NCI-H2171 (cell line): ENCODE measurements around the gene EFCAB10.

Experiments
- DNase-seq: peaks from one replicate; lab custom pipeline; 2025; lab: John Stamatoyannopoulos, UW

Gene EFCAB10

GRCh38 chr7:105581066-105581811 is at the start of gene EFCAB10:
TSS of gene EFCAB10 (minus strand) at chr7:105581493. CDS start at chr7:105581463, 30 bp downstream.
- peak; percentile 85 for DNase-seq

DNA sequence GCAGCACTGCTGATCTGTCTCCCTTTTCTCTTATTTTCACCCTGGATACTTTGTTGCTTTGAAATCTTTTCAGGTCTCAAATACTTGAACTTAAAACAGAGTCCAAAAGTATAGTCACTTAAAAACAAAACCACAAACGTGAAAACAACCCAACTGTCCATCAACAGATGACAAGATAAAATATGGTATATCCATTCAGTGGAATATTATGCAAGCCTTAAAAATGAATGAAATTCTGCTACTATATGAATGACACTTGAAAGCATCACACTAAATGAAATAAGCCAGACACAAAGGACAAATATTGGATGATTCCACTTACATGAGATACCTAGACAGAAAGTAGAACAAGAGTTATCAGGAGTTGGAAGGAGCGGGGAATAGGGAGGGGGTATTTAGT is 44.7 kb upstream of the EFCAB10 start:
- no peak for DNase-seq

- DNase-seq, result no peak
These were observed 42.6 kb upstream of the EFCAB10 start for GRCh38 chr7:105623906-105624305.

DNA sequence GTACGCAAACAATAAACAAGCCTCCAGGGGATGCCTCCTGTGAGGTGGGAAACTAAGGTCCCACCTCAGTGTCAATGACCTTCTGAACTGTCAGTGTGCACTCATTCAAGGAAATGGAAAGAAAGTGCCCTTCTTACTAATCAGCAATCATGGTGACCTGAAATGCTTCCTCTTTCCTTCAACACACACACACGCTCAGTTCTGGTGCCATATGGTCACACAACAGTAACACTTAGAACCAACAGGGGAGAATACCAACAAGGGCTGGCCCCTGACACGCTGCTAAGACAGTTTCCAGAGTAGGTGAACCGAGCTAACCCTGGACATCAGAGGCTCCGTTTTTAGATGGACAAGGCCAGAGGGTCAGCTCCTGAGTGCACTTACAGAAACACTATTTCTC is 42.1 kb upstream of the EFCAB10 start:
- no peak for DNase-seq

GRCh38 chr7:105622106-105622731 is 40.9 kb upstream of the EFCAB10 start:
- DNase-seq, result no peak

DNA sequence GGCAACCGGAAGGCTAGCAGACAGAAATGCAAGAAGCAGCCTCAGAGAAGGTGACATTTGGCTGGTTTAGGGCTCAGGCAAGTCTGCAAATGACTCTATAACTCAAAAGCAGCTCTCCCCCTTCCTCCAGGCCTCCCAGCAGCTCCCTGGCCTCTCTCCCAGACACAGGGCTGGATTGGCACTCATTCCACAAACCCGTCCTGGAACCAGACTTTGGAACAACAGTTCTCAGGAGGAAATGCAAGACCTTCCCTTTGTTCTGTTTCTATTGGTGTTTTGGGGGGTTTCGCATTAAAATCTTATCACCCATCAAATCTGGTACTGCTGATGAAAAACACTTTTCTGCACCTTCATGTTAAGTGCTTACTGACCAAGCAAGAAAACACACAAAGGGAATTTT is 40.3 kb upstream of the EFCAB10 start:
- DNase-seq, result no peak

DNA sequence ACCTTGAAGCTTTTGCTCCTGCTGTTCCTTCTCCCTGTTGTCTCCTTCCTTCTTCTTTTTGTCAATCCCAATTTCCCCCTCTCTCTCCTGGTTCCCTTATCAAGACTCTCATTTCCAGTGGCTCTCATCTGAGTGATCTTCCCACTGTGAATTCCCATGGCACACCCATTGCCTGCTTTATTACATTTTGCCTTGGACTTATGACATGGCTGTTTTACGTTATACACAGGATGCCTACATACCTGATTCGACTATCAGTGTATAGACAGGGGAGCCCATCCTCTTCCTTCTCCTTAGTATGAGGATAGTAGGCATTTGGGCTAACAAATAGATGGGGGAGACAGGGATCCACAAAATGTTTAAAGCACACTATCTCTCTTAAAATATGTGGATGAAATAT is 39.9 kb upstream of the EFCAB10 start:
- DNase-seq, result no peak

DNA sequence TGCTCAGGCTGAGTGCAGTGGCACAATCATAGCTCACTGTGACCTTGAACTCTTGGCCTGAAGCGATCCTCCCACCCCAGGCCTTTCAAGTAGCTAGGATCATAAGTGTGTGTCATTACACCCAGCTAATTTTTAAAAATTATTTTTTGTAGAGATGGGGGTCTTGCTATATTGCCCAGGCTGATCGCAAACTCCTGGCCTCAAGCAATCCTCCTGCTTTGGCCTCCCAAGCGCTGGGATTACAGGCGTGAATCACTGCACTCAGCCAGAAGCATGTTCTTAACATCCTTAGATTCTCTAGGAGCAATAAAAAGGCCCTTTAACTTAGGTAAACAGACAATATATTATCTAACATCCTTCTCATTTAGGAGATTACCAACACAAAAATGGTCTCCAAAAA is 38.3 kb upstream of the EFCAB10 start:
- no peak for DNase-seq

GRCh38 chr7:105618016-105618296 is 36.7 kb upstream of the EFCAB10 start:
- DNase-seq, result peak; percentile 12

DNA sequence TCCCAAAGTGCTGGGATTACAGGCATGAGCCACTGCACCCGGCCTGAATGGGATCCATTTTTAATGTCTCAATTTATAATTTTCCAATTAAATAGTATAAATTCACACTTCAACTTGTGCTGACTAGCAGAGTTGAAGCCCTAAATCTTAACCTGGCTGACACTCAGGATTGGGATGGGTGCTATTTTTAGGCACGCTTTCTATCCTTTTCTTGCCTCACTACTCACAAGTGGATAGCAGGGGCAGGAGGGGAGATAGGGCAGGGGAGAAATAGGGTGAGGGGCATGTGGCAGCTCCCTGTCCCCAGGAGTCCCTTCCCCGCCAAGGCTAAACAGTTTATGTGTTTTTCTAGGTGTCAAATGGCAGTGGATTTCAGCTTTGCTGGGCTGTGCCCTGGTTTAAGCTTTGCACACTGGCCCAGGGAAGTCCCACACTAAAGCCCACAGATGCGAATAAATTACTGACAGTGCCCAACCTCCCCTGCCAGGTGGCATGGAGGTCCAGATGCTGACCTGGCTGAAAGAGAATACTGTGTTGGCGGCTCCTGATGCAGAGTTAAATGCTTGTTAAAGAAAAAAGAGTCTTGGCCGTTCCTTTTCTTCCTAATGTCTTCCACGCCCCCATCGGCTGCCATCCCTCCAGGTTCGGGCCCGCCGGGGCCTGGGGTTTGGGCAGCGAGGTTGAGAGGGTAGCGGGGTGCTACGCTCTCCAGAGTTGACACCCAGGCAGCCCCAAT is 36.2 kb upstream of the EFCAB10 start:
- no peak for DNase-seq

DNA sequence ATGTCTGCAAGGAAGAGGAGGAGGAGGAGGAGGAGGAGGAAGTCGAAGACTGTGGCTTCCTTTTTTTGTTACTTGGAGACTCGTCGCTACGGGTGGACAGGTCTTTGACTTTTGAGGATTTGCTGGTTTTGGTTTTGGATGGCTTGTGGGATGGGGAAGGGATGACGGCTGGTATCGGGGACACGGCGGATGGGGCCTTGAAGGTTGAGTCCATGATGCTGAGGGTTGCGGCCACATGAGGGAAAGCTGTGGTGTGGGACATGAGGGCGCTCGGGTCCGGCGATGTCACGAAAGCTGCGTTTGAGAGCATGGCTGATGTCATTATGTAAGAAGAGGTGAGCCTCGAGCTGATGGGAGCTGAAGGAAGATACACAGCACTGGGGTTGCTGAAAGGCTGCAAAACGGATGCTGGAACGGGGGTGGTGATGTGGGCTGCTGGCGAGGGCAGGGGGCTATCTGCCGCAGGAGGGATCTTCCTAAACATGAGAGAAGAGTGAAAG is 33.1 kb upstream of the EFCAB10 start:
- DNase-seq, result no peak

- no peak for DNase-seq
These were observed 32.5 kb upstream of the EFCAB10 start for GRCh38 chr7:105613611-105614330.

DNA sequence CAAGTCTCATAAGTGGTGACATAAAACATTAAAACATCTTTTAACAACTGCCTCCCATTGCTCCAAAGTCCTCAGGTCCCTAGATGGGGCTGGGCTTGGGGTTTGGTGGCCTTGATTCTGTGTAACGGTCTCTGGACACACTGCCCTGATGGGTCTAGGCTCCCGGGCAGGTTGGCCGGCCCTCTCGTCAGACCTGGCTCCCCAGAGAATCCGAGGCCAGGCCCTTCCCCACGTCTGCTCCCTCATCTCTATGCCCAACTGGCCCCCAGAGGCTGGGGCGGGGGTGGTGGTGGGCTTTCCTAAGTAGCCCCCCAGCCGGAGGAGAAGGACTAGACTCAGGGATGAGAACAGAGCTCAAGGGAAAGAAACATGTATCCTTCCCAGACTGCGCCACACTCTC is 31.5 kb upstream of the EFCAB10 start:
- DNase-seq, result no peak

GRCh38 chr7:105611856-105612775 is 30.8 kb upstream of the EFCAB10 start:
- DNase-seq, result no peak

DNA sequence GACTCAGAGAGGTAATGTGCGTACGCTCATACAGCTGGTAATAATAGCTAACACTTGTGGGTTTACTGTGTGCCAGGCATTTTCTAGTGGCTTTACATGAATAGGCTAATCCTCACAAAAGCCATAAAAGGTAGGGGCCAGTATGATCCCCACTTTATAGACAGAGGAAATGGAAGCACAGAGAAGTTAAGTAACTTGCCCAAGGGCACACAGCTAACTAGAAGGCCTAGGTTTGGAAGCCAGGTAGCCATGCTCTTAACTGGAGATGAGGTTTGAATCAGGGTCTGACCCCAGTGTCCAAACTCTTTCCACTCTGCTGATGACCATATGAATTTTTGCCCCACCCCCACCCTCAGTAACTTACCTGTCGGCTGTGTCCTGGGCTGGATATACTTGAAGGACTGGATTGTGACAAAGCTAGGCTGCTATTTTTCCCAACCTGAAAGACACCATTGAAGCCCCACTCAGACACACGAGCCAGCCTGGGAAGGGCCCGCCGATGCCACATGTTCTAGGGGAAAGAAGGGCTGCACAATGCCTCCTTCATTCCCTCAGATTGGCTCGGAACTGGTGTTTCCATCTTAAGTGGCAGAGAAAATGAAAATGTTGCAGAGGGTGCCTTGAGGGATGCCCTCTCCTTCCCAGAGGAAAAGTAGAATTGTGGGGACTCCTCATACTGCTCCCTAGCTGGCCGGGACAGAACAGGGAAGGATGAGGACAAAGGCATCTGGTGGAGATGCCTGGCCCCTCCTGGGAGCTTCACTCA is 29.1 kb upstream of the EFCAB10 start:
- DNase-seq, result no peak

- no peak for DNase-seq
These were observed 21.3 kb upstream of the EFCAB10 start for GRCh38 chr7:105602325-105603305.

DNA sequence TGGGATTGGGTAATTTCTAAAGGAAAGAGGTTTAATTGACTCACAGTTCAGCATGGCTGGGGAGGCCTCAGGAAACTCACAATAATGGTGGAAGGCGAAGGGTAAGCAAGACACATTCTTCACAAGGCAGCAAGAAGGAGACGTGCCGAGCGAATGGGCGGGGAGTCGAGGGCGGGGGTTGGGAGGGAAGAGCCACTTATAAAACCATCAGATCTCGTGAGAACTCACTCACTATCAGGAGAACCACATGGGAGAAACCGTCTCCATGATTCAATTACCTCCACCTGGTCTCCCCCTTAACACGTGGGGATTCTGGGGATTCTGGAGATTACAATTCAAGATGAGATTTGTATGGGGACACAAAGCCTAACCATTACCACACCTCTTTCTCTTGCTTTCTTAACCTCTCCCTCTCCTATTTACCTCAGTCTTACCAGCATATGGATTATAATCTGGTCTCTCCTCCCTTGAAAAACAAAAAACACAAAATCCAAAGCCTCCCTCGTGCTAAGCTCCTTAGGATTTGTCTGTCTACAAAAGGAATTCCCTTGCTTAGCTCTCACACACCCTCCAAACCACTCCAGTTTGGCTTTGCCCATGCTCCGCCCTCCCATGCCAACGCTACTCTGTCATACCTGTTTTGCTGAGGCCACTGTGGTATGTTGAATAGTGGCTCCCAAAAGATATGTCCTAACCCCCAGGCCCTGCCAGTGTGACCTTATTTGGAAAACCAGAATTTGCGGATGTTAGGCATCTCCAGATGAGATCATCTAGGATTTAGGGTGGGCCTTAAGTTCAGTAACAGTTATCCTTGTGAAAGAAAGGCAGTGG is 19.6 kb upstream of the EFCAB10 start:
- DNase-seq, result no peak

- DNase-seq, result no peak
These were observed 18.3 kb upstream of the EFCAB10 start for GRCh38 chr7:105599551-105599950.
